HepG2 (cell line): ENCODE results near the gene NABP2. TPM values are rescaled to one million over a fixed set of nuclear protein-coding genes. Genes with fewer than 3 reads are reported as not detected.

ENCODE experiments used
- ATAC-seq: fragments of 200-7000 bp; cut with Tn5 transposase; 3 replicates; pipeline ENCODE4 v1.9.1; 2020; ENCODE audit warnings: mild to moderate bottlenecking, moderate library complexity
- BruUV-seq: library from RNA; stranded (reverse); fragments of 400-500 nt; replicated peaks from 2 replicates; lab custom pipeline; 2021; lab: Mats Ljungman, UMichigan
- CTCF ChIA-PET: fragments of 300-600 bp; formaldehyde crosslinking; extraction: SDS; loops from one replicate; lab custom pipeline; 2021; ENCODE audit warnings: low total read pairs, inconsistent platforms, low intra/inter-chr PET ratio; lab: Yijun Ruan, JAX
- POLR2A ChIA-PET: fragments of 350-600 bp; sonication (Branson Sonifier 250); formaldehyde crosslinking; loops from one replicate; lab custom pipeline; 2020; ENCODE audit warnings: antibody characterized with exemption, inconsistent platforms; lab: Yijun Ruan, JAX
- DNase-seq: peaks from one replicate; pipeline ENCODE4 v3.0.0-alpha.2; 2015; ENCODE audit warnings: low spot score
- FAIRE-seq: peaks from 3 replicates; lab custom pipeline; 2011; peaks lifted over from hg19 to GRCh38; lab: Jason Lieb, UNC
- H2AFZ ChIP-seq: one replicate; pipeline ENCODE4 v1.6.1; 2011; ENCODE audit warnings: low read length, inconsistent platforms
- H3K27ac ChIP-seq: fragments of 300-600 bp; 3 replicates; pipeline ENCODE4 v1.8.0; 2011; ENCODE audit warnings: mixed run types, mild to moderate bottlenecking, mixed read lengths, low read length, inconsistent platforms; ENCODE audit not compliant: insufficient read depth; ENCODE audit errors: extremely low read length
- H3K27me3 ChIP-seq, 2 experiments: fragments of 200-600 bp in 1 of 2; 2 replicates in 1 of 2; 3 replicates in 1 of 2; pipeline versions ENCODE4 v1.6.0 to v1.8.0; 2011; ENCODE audit warnings: low read length in 2 of 2, mild to moderate bottlenecking in 2 of 2, moderate library complexity in 2 of 2, inconsistent platforms in 1 of 2; ENCODE audit not compliant: insufficient read depth in 2 of 2, control insufficient read depth in 1 of 2
- H3K36me3 ChIP-seq, 2 experiments: fragments of 200-600 bp in 1 of 2; replicated peaks in 1 of 2; 2 replicates in 1 of 2; 3 replicates in 1 of 2; pipeline versions ENCODE4 v1.5.1 to v1.8.0; 2011; ENCODE audit warnings: low read length in 2 of 2, inconsistent platforms in 1 of 2; ENCODE audit not compliant: insufficient read depth in 2 of 2, control insufficient read depth in 1 of 2
- H3K4me1 ChIP-seq: 2 replicates; pipeline ENCODE4 v1.5.1; 2012; ENCODE audit warnings: low read length, inconsistent platforms; ENCODE audit not compliant: insufficient read depth
- H3K4me2 ChIP-seq: 2 replicates; pipeline ENCODE4 v1.6.0; 2011; ENCODE audit warnings: low read depth, low read length, inconsistent platforms
- H3K4me3 ChIP-seq, 3 experiments: fragments of 200-600 bp in 1 of 3; sonication (generic), shearing (Covaris generic) in 1 of 3; replicated peaks in 1 of 3; 2 replicates each; pipeline ENCODE4 v1.5.1; 2011 to 2016; ENCODE audit warnings: low read length in 3 of 3, inconsistent platforms in 2 of 3, low read depth in 2 of 3, mild to moderate bottlenecking in 2 of 3, control low read depth in 1 of 3, mixed read lengths in 1 of 3; ENCODE audit not compliant: insufficient read depth in 1 of 3
- H3K79me2 ChIP-seq: one replicate; pipeline ENCODE4 v1.6.1; 2011; ENCODE audit warnings: low read length, inconsistent platforms; ENCODE audit not compliant: insufficient read depth
- H3K9ac ChIP-seq: 2 replicates; pipeline ENCODE4 v1.6.0; 2011; ENCODE audit warnings: mild to moderate bottlenecking, low read depth, low read length, inconsistent platforms; ENCODE audit not compliant: insufficient read depth
- H3K9me3 ChIP-seq: 2 replicates; pipeline ENCODE4 v1.5.1; 2012; ENCODE audit warnings: mild to moderate bottlenecking, low read length
- H4K20me1 ChIP-seq: 2 replicates; pipeline ENCODE4 v1.6.0; 2011; ENCODE audit warnings: inconsistent platforms, mild to moderate bottlenecking, low read length, moderate library complexity; ENCODE audit not compliant: insufficient read depth
- DR1 ChIP-seq: sonication (generic); formaldehyde crosslinking; IDR thresholded peaks from 2 replicates; pipeline ENCODE4 v1.8.0; 2021; ENCODE audit warnings: mild to moderate bottlenecking, missing genetic modification reagents, inconsistent platforms
- HBP1 ChIP-seq: IDR thresholded peaks from 2 replicates; pipeline ENCODE4 v1.6.1; 2016; ENCODE audit warnings: low read depth, control low read depth
- HIVEP1 ChIP-seq: sonication (generic); formaldehyde crosslinking; IDR thresholded peaks from 2 replicates; pipeline ENCODE4 v1.4.0; 2020; ENCODE audit warnings: mild to moderate bottlenecking, missing genetic modification reagents
- KIAA2018 ChIP-seq: sonication (generic); formaldehyde crosslinking; IDR thresholded peaks from 2 replicates; pipeline ENCODE4 v1.5.0; 2020; ENCODE audit warnings: mild to moderate bottlenecking, missing genetic modification reagents, borderline replicate concordance
- MYC ChIP-seq: sonication (generic); formaldehyde crosslinking; IDR thresholded peaks from 2 replicates; pipeline ENCODE4 v1.9.0; 2021; ENCODE audit warnings: missing genetic modification reagents, borderline replicate concordance
- ZNF296 ChIP-seq: sonication (generic); formaldehyde crosslinking; conservative IDR thresholded peaks from 2 replicates; pipeline ENCODE4 v1.5.0; 2020; ENCODE audit warnings: mild to moderate bottlenecking, missing genetic modification reagents
- ZNF513 ChIP-seq: sonication (generic); formaldehyde crosslinking; conservative IDR thresholded peaks from 2 replicates; pipeline ENCODE4 v1.5.0; 2020; ENCODE audit warnings: missing genetic modification reagents
- ZNF572 ChIP-seq: sonication (generic); formaldehyde crosslinking; IDR thresholded peaks from 2 replicates; pipeline ENCODE4 v1.5.1; 2020; ENCODE audit warnings: mild to moderate bottlenecking, missing genetic modification reagents
- ZNF878 ChIP-seq: sonication (generic); formaldehyde crosslinking; IDR thresholded peaks from 2 replicates; pipeline ENCODE4 v1.8.1; 2023; ENCODE audit warnings: mild to moderate bottlenecking, missing genetic modification reagents, moderate library complexity
- WGBS: methylation state at CpG from one replicate; pipeline ENCODE4 v1.1.6; 2017; ENCODE audit warnings: low lambda C conversion rate; 5-methylcytosine and 5-hydroxymethylcytosine counted together
- in situ Hi-C: cut with HindIII; loops from 2 replicates; pipeline ENCODE4 v1.10.0; 2017; ENCODE audit warnings: low pct_unique_long_range_greater_than_20kb; ENCODE audit not compliant: extremely low pct_ligation_motif_present
- intact Hi-C: fragments of 100-400 bp; cut with micrococcal nuclease; formaldehyde crosslinking; loops from one replicate; pipeline ENCODE4 v1.10.0; 2022; ENCODE audit not compliant: unreplicated experiment
- polyA plus RNA-seq, 8 experiments: library from polyadenylated mRNA; depleted of rRNA in 3 of 8; stranded (reverse) in 7 of 8; unstranded in 1 of 8; fragments of >200 nt; fragmentation: Illumina TruSeq in 4 of 8; extraction: Trizol in 4 of 8; gene quantifications; 2 replicates each; pipeline versions ENCODE4 v1.2.1 to v1.2.3, GENCODE V29; 2011 to 2016; ENCODE audit warnings: low read depth in 4 of 8, missing spikeins in 1 of 8, mixed read lengths in 1 of 8; ENCODE audit not compliant: insufficient read depth in 1 of 8
- total RNA-seq, 5 experiments: library from RNA; depleted of rRNA; stranded (reverse); fragments of >200 nt; fragmentation: Illumina TruSeq; extraction: Trizol; gene quantifications; 2 replicates each; pipeline ENCODE4 v1.2.3, GENCODE V29; 2016; ENCODE audit warnings: low read depth in 1 of 5

Gene NABP2
- total and polyA plus RNA-seq, 2 of the 13 experiments (the other 11 are each of a cell fraction or from before 2014, with no cell fraction given), result 33.2 to 35.5 TPM

- CTCF ChIA-PET, result interaction anchor here (1.3 to 1.4 kb wide), 2 partner anchors 28 to 36 kb away, joined by 3 to 6 read pairs; partner anchors contain the start of genes ANKRD52 and COQ10A
- Histone ChIP-seq H3K27me3 (no peaks in the 10 kb centered on the region), H4K20me1 (no peaks in the 10 kb centered on the region), H3K4me1 (peaks cover 37% of the 10 kb centered on the region), H3K79me2 (peaks cover 24% of the 10 kb centered on the region), H3K4me3 (peak overlapping the region; percentile 62 to 86 (median 78)), H3K4me2 (peak overlapping the region; percentile 94), H3K9ac (peak overlapping the region; percentile 87), H3K27ac (peak overlapping the region; percentile 99), H3K9me3 (no peaks in the 10 kb centered on the region), H3K36me3 (peaks cover 0 to 5% of the 10 kb centered on the region in 2 experiments; a peak in 3 of 5 replicates), H2AFZ (peak overlapping the region; percentile 2)
- POLR2A ChIA-PET, result interaction anchor here (0.6 to 5.8 kb wide), 18 partner anchors 9 to 229 kb away, joined by 3 to 96 read pairs (median 5); partner anchors contain the start of genes ANKRD52, CNPY2, COQ10A and ESYT1
- DNase-seq (peak; percentile 93), ATAC-seq (peak; percentile 96), FAIRE-seq (peak; percentile 89)
- no TSS peak for BruUV-seq
- in situ Hi-C loops, result no loop called here
- WGBS, result 5% methylated on average over 8 of the region's 8 CpGs
- intact Hi-C loops, result no loop called here
- TF ChIP-seq MYC (CRISPR knock-in tag) (peak; percentile 92), HBP1 (CRISPR knock-in tag) (no peak), ZNF878 (CRISPR knock-in tag) (0 out of 2 replicates have a peak, but pooled peaks have one; percentile 23), ZNF572 (CRISPR knock-in tag) (no peak), DR1 (0 out of 2 replicates have a peak, but pooled peaks have one; percentile 57), KIAA2018 (no peak), HIVEP1 (0 out of 2 replicates have a peak, but pooled peaks have one; percentile 11), ZNF513 (CRISPR knock-in tag) (no peak), ZNF296 (CRISPR knock-in tag) (no peak; the same call in 1 of the 2 replicates)
Observed at GRCh38 chr12:56230432-56231183, 6.5 kb downstream of the NABP2 start.
